Measurements from ENCODE around the gene TMEM131. TPM values are rescaled to one million over a fixed set of nuclear protein-coding genes. Genes with fewer than 3 reads are reported as not detected.

The TMEM131 gene
- total RNA-seq, 1 donor from 2014 or later: 52.9 TPM

GRCh38 chr2:97871096-97871780 is 124.5 kb downstream of the TMEM131 start:
- no peak overlapping the region for H3K27ac Mint-ChIP-seq
- H3K36me3 Mint-ChIP-seq: peaks cover 23% of the 10 kb centered on the region
- DNase-seq (ENCODE audit: low spot score in 2 of 2, unreplicated experiment in 2 of 2): no peak
- peaks cover 3% of the 10 kb centered on the region for H3K4me1 Mint-ChIP-seq
- no peaks in the 10 kb centered on the region for H3K27me3 Mint-ChIP-seq (ENCODE audit: low read depth)
- TF ChIP-seq, protein P1, sequence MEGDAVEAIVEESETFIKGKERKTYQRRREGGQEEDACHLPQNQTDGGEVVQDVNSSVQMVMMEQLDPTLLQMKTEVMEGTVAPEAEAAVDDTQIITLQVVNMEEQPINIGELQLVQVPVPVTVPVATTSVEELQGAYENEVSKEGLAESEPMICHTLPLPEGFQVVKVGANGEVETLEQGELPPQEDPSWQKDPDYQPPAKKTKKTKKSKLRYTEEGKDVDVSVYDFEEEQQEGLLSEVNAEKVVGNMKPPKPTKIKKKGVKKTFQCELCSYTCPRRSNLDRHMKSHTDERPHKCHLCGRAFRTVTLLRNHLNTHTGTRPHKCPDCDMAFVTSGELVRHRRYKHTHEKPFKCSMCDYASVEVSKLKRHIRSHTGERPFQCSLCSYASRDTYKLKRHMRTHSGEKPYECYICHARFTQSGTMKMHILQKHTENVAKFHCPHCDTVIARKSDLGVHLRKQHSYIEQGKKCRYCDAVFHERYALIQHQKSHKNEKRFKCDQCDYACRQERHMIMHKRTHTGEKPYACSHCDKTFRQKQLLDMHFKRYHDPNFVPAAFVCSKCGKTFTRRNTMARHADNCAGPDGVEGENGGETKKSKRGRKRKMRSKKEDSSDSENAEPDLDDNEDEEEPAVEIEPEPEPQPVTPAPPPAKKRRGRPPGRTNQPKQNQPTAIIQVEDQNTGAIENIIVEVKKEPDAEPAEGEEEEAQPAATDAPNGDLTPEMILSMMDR (IDR thresholded peaks at IDR 0.05; ENCODE audit: unreplicated experiment): no peak
- peaks cover 35% of the 10 kb centered on the region for H3K9me3 Mint-ChIP-seq
- H3K4me3 Mint-ChIP-seq: no peak overlapping the region

GRCh38 chr2:97870396-97870843 is 125.3 kb downstream of the TMEM131 start:
- no peak for DNase-seq (ENCODE audit: low spot score in 2 of 2, unreplicated experiment in 2 of 2)
- Mint-ChIP-seq H3K27me3 (ENCODE audit: low read depth) (no peaks in the 10 kb centered on the region), H3K36me3 (peaks cover 24% of the 10 kb centered on the region), H3K4me1 (peaks cover 3% of the 10 kb centered on the region), H3K9me3 (peaks cover 31% of the 10 kb centered on the region), H3K4me3 (no peak overlapping the region), H3K27ac (no peak overlapping the region)
- TF ChIP-seq, protein P1 (IDR thresholded peaks at IDR 0.05; ENCODE audit: unreplicated experiment): no peak

GRCh38 chr2:97869722-97870346 is 125.9 kb downstream of the TMEM131 start:
- no peak overlapping the region for H3K4me3 Mint-ChIP-seq
- H3K27ac Mint-ChIP-seq: no peak overlapping the region
- no peaks in the 10 kb centered on the region for H3K27me3 Mint-ChIP-seq (ENCODE audit: low read depth)
- no peak for DNase-seq (ENCODE audit: low spot score in 2 of 2, unreplicated experiment in 2 of 2)
- peaks cover 31% of the 10 kb centered on the region for H3K9me3 Mint-ChIP-seq
- peaks cover 3% of the 10 kb centered on the region for H3K4me1 Mint-ChIP-seq
- TF ChIP-seq, protein P1 (IDR thresholded peaks at IDR 0.05; ENCODE audit: unreplicated experiment): no peak
- peaks cover 25% of the 10 kb centered on the region for H3K36me3 Mint-ChIP-seq

DNA sequence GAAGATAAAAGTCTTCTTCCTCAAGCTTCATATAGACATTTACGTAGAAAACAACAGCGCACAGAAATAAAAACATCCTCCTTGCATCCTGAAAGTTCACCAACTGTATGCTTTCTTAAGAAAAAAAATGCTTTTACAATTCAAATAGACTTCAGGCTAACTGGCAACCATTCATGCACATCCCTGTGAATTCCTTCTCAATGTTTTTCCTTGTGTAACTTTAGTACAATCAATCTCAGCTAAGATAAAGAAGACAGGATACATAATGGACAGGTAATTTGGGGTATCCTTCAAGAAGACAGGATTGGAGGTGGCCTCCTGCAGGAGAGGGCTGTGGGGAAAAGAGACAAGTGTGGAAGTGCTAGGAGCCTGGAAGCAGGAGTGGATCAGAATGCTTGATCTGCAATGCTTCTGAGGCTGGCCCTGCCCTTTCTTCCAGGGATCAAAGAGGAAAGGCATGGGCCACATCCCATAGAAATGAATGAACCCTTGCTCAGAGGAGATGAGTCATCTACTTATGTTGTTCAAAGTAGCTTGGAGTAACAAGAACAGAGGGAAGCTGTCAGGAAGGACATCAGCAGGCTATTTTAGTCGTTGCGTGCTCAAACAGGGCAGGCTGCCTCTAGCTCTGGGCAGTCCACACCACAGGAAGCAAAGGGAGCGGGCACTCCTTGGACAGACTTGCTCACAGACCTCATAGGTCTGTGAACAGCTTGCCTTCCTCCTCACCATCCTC is 126.6 kb downstream of the TMEM131 start:
- Mint-ChIP-seq H3K9me3 (peaks cover 31% of the 10 kb centered on the region), H3K36me3 (peaks cover 23% of the 10 kb centered on the region)
- no peak for DNase-seq (ENCODE audit: low spot score in 2 of 2, unreplicated experiment in 2 of 2)

DNA sequence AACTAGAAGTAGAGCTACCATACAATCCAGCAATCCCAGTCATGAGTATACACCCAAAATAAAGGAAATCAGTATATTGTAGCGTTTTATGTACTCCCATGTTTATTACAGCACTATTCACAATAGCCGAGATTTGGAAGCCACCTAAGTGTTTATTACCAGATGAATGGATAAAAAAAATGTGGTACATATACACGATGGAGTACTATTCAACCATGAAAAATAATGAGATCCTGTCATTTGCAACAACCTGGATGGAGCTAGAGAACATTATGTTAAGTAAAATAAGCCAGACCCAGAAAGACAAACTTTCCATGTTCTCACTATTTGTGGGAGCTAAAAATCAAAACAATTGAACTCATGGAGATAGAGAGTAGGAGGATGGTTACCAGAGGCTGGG is 131.9 kb downstream of the TMEM131 start:
- Mint-ChIP-seq H3K4me3 (no peak overlapping the region), H3K9me3 (peaks cover 44% of the 10 kb centered on the region), H3K4me1 (no peaks in the 10 kb centered on the region), H3K36me3 (peaks cover 50% of the 10 kb centered on the region), H3K27ac (no peak overlapping the region), H3K27me3 (ENCODE audit: low read depth) (no peaks in the 10 kb centered on the region)
- DNase-seq (ENCODE audit: low spot score in 2 of 2, unreplicated experiment in 2 of 2): no peak
- TF ChIP-seq, protein P1 (IDR thresholded peaks at IDR 0.05; ENCODE audit: unreplicated experiment): no peak

More for the DNA sequence above, 126.6 kb downstream of the TMEM131 start:
- TF ChIP-seq, protein P1 (IDR thresholded peaks at IDR 0.05; ENCODE audit: unreplicated experiment): no peak
- Mint-ChIP-seq H3K27ac (no peak overlapping the region), H3K4me3 (no peak overlapping the region), H3K4me1 (peaks cover 3% of the 10 kb centered on the region), H3K27me3 (ENCODE audit: low read depth) (no peaks in the 10 kb centered on the region)

Data from mesothelial cell of epicardium (in vitro differentiated cells).